Upper lobe of left lung (tissue), 6 donors: ENCODE measurements around the gene SLC29A1. TPM values are rescaled to one million over a fixed set of nuclear protein-coding genes. Genes with fewer than 3 reads are reported as not detected.
A peak's percentile ranks its signal among the peaks of the same experiment; 100 is the strongest.

Source experiments
- ATAC-seq, 2 donors: fragments of 200-7000 bp; cut with Tn5 transposase; one replicate each; pipeline ENCODE4 v1.9.1; 2022; ENCODE audit warnings: mild to moderate bottlenecking in 2 of 2, moderate library complexity in 2 of 2; ENCODE audit not compliant: low FRiP score in 2 of 2
- DNase-seq, 2 donors: peaks; one replicate each; pipeline ENCODE4 v3.0.0-alpha.2; 2019 to 2020
- H3K27ac ChIP-seq, 4 donors: fragments of 200-600 bp; sonication (generic); one replicate each; pipeline ENCODE4 v1.5.1; 2016 to 2019
- H3K27me3 ChIP-seq, 4 donors: fragments of 200-600 bp; sonication (generic); one replicate each; pipeline ENCODE4 v1.5.1; 2017 to 2019
- H3K36me3 ChIP-seq, 4 donors: fragments of 200-600 bp; sonication (generic); one replicate each; pipeline ENCODE4 v1.5.1; 2016 to 2019
- H3K4me1 ChIP-seq, 4 donors: fragments of 200-600 bp; sonication (generic); one replicate each; pipeline ENCODE4 v1.5.1; 2018 to 2019
- H3K4me3 ChIP-seq, 4 donors: fragments of 200-600 bp; sonication (generic); one replicate each; pipeline ENCODE4 v1.5.1; 2017 to 2019; ENCODE audit warnings: mild to moderate bottlenecking in 2 of 4, moderate library complexity in 1 of 4
- H3K9me3 ChIP-seq, 4 donors: fragments of 200-600 bp; sonication (generic); one replicate each; pipeline ENCODE4 v1.5.1; 2018 to 2019
- CTCF ChIP-seq, 6 experiments: fragments of 450-650 bp in 4 of 6; fragments of 200-600 bp in 2 of 6; sonication (generic) in 2 of 6; IDR thresholded peaks; one replicate each; pipeline ENCODE4 v1.5.1; 2016 to 2019; ENCODE audit warnings: antibody characterized with exemption in 6 of 6
- EP300 ChIP-seq, 4 donors: sonication (generic); formaldehyde crosslinking; IDR thresholded peaks; one replicate each; pipeline ENCODE4 v1.5.1; 2017; ENCODE audit warnings: antibody characterized with exemption in 4 of 4, control low read depth in 2 of 4
- POLR2A ChIP-seq, 4 donors: fragments of 450-650 bp; IDR thresholded peaks; one replicate each; pipeline ENCODE4 v1.5.1; 2016 to 2017; ENCODE audit warnings: antibody characterized with exemption in 4 of 4, mild to moderate bottlenecking in 2 of 4
- POLR2AphosphoS5 ChIP-seq, 2 donors: sonication (generic); formaldehyde crosslinking; IDR thresholded peaks; one replicate each; pipeline ENCODE4 v1.5.1; 2017; ENCODE audit warnings: antibody characterized with exemption in 2 of 2
- WGBS, 2 donors: methylation state at CpG; one replicate each; pipeline ENCODE4 v1.1.5; 2017 to 2018; 5-methylcytosine and 5-hydroxymethylcytosine counted together
- total RNA-seq, 6 donors: library from RNA; depleted of rRNA in 4 of 6; stranded (reverse); fragments of >200 nt in 4 of 6; gene quantifications; one replicate each; pipeline versions ENCODE4 v1.1.0 to v1.2.1, GENCODE V29; 2016 to 2021
- donor health status: DM: no; HTN: no; CAD: no; lungs with moderate emphysema.
- donor health status: DM: no; HTN: yes; CAD: no; lungs with severe emphysema.

SLC29A1 gene
- total RNA-seq, 6 donors from 2014 or later, result 38.3 to 93.2 (median 45.8) TPM

GRCh38 chr6:44234101-44235025 lies 11.0 kb downstream of the SLC29A1 start:
- WGBS, 2 donors, result 41 to 45% methylated on average over 5 of the region's 5 CpGs
- DNase-seq, result peak; percentile 52 to 67
- TF ChIP-seq EP300 (IDR thresholded peaks at IDR 0.05) (no peak), POLR2A (IDR thresholded peaks at IDR 0.05) (no peak), CTCF (IDR thresholded peaks at IDR 0.05) (peak; percentile 32 to 74 (median 50)), POLR2AphosphoS5 (IDR thresholded peaks at IDR 0.05) (peak in 1 of 2 donors; percentile 25)

GRCh38 chr6:44235269-44235668 lies 11.9 kb downstream of the SLC29A1 start:
- H3K9me3 ChIP-seq, result no peaks in the 10 kb centered on the region
- ATAC-seq (no peak), DNase-seq (no peak)
- no peaks in the 10 kb centered on the region for H3K27me3 ChIP-seq
- peak overlapping the region; percentile 59 to 66 (median 66) for H3K27ac ChIP-seq
- H3K4me1 ChIP-seq, result peaks cover 25 to 33% (median 31%) of the 10 kb centered on the region in 4 donors
- peaks cover 0 to 28% (median 13%) of the 10 kb centered on the region in 4 donors for H3K36me3 ChIP-seq
- TF ChIP-seq CTCF (IDR thresholded peaks at IDR 0.05) (no peak), EP300 (IDR thresholded peaks at IDR 0.05) (no peak), POLR2A (IDR thresholded peaks at IDR 0.05) (no peak), POLR2AphosphoS5 (IDR thresholded peaks at IDR 0.05) (no peak)
- 68 to 78% methylated on average over 6 of the region's 6 CpGs for WGBS, 2 donors
- no peak overlapping the region for H3K4me3 ChIP-seq

More at GRCh38 chr6:44234101-44235025, 11.0 kb downstream of the SLC29A1 start:
- H3K4me1 ChIP-seq, result peaks cover 25 to 33% (median 31%) of the 10 kb centered on the region in 4 donors
- H3K36me3 ChIP-seq, result peaks cover 0 to 37% (median 21%) of the 10 kb centered on the region in 4 donors
- no peak overlapping the region for H3K4me3 ChIP-seq
- no peaks in the 10 kb centered on the region for H3K9me3 ChIP-seq
- H3K27ac ChIP-seq, result peak overlapping the region; percentile 59 to 66 (median 66)
- no peaks in the 10 kb centered on the region for H3K27me3 ChIP-seq
- ATAC-seq, result peak; percentile 65 to 73

- DNase-seq, result peak; percentile 29 to 60
Measured at GRCh38 chr6:44235891-44236516, 12.6 kb downstream of the SLC29A1 start.

More at GRCh38 chr6:44235891-44236516, 12.6 kb downstream of the SLC29A1 start:
- Histone ChIP-seq H3K4me1 (peaks cover 25 to 33% (median 31%) of the 10 kb centered on the region in 4 donors), H3K27me3 (no peaks in the 10 kb centered on the region), H3K36me3 (peaks cover 0 to 22% (median 9%) of the 10 kb centered on the region in 4 donors), H3K9me3 (no peaks in the 10 kb centered on the region), H3K27ac (peak overlapping the region in 2 of 4 donors; percentile 17 to 91), H3K4me3 (no peak overlapping the region)
- TF ChIP-seq CTCF (IDR thresholded peaks at IDR 0.05) (no peak), EP300 (IDR thresholded peaks at IDR 0.05) (no peak)
- WGBS, 2 donors, result 65 to 83% methylated on average over 6 of the region's 6 CpGs
- no peak for ATAC-seq
